GM10248 (cell line): ENCODE results near the gene LDLRAD3.
"Not testable (repeated sequence)": the region's sequence is repeated elsewhere in the genome, so short reads cannot be mapped to it uniquely, and the experiment has no call there.

ENCODE experiments used
- CTCF ChIA-PET: fragments of 300-600 bp; sonication (Branson Sonifier 250); formaldehyde crosslinking; extraction: SDS; loops from one replicate; lab custom pipeline; 2021; ENCODE audit warnings: antibody characterized with exemption; lab: Yijun Ruan, JAX
- POLR2A ChIA-PET: fragments of 350-650 bp; sonication (Branson Sonifier 250); formaldehyde crosslinking; extraction: SDS; loops from one replicate; lab custom pipeline; 2020; ENCODE audit warnings: antibody characterized with exemption; lab: Yijun Ruan, JAX
- DNase-seq: peaks from one replicate; pipeline ENCODE4 v3.0.0; 2012; ENCODE audit errors: extremely low spot score
- TF ChIP-seq, protein P1 (sequence below): IDR thresholded peaks from 2 replicates; pipeline ENCODE4 v1.5.1; 2012; ENCODE audit warnings: mild to moderate bottlenecking, low read depth; ENCODE audit errors: extremely low read depth, missing control alignments, control extremely low read depth

Gene LDLRAD3

DNA sequence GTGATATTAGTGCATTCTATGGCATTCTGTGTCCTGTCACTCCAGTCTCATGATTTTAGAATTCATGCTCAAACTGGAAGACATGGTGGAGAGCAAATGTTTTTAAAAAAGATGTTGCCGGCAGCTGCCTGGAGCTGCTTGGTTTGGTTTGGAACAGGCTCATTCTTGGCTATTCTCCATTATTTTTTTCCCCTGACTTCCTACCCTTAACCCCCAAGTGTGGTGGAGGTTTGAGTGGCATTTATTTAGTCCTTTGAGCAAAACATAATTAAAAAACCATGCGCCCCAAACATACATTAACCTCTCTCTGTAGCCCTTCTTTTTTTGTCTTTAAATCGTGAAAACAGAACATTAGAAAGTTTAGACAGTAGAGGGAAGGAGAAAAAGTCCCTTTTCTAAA lies 94.7 kb downstream of the LDLRAD3 start:
- ChIA-PET CTCF (interaction anchor here (1.1 to 1.3 kb wide), 2 partner anchors 15 to 217 kb away, joined by 5 to 6 read pairs; no protein-coding TSS in a partner anchor), POLR2A (no interaction called here)
- DNase-seq = no peak
- TF ChIP-seq, protein P1, sequence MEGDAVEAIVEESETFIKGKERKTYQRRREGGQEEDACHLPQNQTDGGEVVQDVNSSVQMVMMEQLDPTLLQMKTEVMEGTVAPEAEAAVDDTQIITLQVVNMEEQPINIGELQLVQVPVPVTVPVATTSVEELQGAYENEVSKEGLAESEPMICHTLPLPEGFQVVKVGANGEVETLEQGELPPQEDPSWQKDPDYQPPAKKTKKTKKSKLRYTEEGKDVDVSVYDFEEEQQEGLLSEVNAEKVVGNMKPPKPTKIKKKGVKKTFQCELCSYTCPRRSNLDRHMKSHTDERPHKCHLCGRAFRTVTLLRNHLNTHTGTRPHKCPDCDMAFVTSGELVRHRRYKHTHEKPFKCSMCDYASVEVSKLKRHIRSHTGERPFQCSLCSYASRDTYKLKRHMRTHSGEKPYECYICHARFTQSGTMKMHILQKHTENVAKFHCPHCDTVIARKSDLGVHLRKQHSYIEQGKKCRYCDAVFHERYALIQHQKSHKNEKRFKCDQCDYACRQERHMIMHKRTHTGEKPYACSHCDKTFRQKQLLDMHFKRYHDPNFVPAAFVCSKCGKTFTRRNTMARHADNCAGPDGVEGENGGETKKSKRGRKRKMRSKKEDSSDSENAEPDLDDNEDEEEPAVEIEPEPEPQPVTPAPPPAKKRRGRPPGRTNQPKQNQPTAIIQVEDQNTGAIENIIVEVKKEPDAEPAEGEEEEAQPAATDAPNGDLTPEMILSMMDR = no peak

DNA sequence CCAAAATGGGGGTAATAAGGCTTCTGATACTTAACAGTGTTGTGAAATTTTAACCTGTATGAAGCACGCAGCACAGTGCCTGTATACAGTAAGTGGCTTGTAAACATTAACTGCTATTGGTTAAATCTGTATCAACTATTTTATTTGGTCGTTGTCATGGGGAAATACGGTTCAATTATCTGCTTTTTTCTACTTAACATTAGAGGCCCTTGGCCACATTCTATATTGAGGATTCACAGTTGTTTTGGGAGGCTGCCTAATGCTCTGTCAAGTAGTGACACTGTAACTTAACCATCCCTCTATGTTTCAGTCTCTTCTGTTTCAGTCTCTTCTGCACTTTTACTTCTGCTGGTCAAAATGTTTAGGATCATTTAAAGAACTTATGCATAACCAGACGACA lies 95.6 kb downstream of the LDLRAD3 start:
- DNase-seq = no peak
- POLR2A ChIA-PET = no interaction called here
- CTCF ChIA-PET = no interaction called here
- TF ChIP-seq, protein P1 = no peak

DNA sequence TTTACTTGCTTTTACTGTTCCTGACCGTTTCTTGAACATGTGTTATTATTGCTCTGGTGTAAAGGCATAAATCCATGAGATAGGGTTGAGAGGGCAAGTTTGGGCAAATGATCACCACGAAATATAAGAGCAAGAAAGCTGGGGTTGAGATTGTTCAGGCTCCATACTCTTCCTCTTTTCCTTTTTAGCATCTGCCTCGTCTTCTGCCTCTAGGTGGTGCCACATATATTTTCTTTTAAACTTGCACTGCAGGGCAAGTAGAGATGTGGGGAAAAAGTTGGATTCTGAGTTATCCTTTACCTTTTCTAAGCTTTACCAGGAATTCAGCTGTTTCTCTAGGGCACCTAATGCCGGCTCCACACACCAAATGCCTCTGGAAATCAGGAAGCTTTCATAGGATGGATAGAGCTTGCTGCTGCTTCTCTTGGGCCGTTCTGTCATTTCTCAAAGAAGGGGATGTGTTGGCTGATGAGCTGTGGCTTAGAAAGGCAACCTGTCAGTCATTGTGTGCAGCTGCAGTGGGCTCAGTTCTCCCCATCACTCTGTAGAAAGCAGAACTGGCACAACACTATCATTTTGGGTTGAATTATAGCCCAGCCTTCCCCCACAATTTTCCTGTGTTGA lies 98.2 kb downstream of the LDLRAD3 start:
- CTCF ChIA-PET = interaction anchor here (0.6 to 1.7 kb wide), 6 partner anchors 11 to 436 kb away, joined by 3 to 6 read pairs (median 4); no protein-coding TSS in a partner anchor
- DNase-seq = peak; percentile 23
- TF ChIP-seq, protein P1 = peak; percentile 53
- POLR2A ChIA-PET = no interaction called here

DNA sequence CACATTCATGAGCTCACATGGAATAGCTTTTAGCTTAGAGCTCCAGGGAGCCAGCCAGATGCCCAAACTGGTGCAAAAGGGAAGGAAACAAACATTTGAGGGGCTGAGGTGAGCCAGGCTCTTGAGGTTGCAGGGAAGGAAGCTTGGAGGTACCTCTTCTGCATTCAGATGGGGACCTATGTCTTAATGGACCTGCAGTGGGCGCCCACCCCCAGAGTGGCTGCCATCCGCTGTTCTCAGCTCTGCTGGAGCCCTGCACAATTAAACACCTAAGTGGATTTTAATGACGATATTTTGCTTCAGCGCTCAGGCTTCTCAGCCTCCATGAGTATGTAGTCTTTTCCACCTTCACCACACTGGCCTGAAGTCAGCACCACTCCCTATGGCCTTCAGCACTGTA lies 100.8 kb downstream of the LDLRAD3 start:
- CTCF ChIA-PET = interaction anchor here (1.0 to 1.8 kb wide), 4 partner anchors 14 to 221 kb away, joined by 3 to 6 read pairs (median 4); no protein-coding TSS in a partner anchor

DNA sequence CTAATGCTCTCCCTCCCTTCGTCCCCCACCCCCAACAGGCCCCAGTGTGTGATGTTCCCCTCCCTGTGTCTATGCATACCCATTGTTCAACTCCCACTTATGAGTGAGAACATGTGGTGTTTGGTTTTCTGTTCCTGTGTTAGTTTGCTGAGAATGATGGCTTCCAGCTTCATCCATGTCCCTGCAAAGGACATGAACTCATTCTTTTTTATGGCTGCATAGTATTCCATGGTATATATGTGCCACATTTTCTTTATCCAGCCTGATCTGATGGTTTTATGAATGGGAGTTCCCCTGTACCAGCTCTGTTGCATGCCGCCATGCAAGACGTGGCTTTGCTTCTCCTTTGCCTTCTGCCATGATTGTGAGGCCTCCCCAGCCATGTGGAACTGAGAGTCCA lies 102.1 kb downstream of the LDLRAD3 start:
- CTCF ChIA-PET, POLR2A ChIA-PET, DNase-seq: not testable (repeated sequence)

More for the DNA sequence above, 100.8 kb downstream of the LDLRAD3 start:
- no peak for DNase-seq
- TF ChIP-seq, protein P1 = no peak
- POLR2A ChIA-PET = no interaction called here

DNA sequence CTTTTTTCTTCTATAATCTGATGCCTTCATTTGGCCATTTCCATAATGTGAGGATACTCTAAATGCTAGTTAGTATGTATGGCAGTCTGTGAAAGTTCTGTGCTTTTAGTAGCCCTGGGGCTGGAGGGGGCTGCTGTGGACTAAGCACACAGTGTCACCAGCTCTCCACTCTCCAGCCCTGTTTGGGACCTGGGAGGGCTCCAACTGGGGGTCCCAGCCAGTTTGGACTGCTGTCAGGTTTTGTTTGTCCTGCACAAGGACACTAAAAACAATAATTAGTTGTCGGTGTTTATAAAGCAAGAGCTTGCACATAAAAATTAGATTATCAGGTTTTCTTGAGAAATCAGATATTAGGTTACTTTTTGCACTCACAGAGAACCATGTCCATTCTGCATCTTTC lies 103.1 kb downstream of the LDLRAD3 start:
- CTCF ChIA-PET = no interaction called here
- POLR2A ChIA-PET = no interaction called here

DNA sequence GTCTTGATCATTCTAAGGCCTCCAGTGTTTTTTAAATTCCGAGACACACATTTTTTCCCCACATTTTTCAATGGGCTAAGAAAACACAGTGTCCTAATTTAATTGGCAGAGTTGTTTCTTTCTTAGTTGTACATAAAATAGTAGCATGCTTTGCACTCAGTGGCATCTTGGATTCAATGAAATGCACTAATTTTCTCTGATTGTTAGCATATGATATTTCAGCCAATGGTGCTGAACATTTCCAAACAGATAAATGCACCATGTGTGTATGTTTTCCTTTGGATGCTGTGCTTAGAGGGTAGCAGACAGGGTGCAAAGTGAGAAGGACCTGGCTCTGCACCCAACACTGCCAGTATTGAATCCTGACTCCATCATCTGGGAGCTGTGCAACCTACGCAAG lies 103.5 kb downstream of the LDLRAD3 start:
- no peak for DNase-seq
- ChIA-PET CTCF (no interaction called here), POLR2A (no interaction called here)
- TF ChIP-seq, protein P1 = no peak

More for the DNA sequence above, 103.1 kb downstream of the LDLRAD3 start:
- TF ChIP-seq, protein P1 = no peak
- DNase-seq = no peak
